Measurements from ENCODE around the gene PTPN13. TPM values are rescaled to one million over a fixed set of nuclear protein-coding genes. Genes with fewer than 3 reads are reported as not detected.

The PTPN13 gene
- total RNA-seq = 31.5 and 48.9 TPM in 2 replicates

GRCh38 chr4:86593688-86594558, at the start of gene PTPN13:
Gene PTPN13, plus strand, starts transcription at chr4:86594315. Its CDS starts 40,942 bp downstream, at chr4:86635257.

DNA sequence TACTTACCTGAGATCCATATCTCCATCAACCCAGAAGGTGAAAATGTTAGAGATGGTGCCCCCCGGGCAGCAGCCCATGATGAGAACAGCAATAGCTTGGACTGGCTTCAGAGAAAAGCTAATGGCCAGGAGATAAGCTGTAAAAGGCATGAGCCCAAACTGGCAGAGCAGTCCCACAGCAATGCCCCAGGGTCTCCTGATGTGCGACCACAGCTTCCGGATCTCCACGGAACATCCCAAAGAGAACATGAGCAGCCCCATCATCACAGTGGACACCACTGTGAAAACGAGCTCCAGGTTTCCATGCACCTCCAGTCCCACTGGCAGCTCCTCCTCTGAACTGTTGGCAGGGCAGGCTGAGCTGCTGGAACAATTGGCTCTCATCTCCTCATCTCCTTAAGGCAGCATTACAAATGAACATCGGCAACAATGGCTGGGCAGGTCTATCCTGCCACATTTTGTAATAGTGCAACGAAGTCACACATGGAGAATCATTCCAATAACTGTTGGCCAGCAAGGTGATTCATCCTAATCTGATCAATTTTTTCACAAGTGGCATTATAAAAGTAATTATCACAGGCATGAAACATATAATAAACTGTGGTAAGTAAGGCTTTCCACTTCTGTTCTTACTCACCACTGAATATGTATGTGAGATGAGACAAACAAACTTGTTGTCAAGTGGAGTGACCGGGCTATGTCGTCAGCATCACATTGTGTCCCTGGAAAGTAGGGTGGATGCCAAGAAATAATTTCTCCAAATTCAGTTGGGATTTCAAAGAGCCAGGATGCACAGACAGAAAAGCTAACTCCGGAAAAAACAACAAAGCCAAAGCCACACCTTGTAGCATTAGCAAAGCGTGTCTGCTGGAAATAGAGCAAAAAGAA, 254.9 kb downstream of the PTPN13 start, which contains the start of gene SLC10A6:
Gene SLC10A6 (minus strand): TSS at position 653 of the 888 bp plus-strand sequence. CDS start 269 bp downstream, at position 384.

Other genes with a start within 250 kb of the PTPN13 start
- gene MAPK10, start 234.3 kb upstream of the PTPN13 start, total RNA-seq = 8.8 and 19.0 TPM in 2 replicates

All from smooth muscle cell of the pulmonary artery (primary cell).